OCI-LY7 (cell line): Measurements from ENCODE around the gene AURKAIP1. TPM values are rescaled to one million over a fixed set of nuclear protein-coding genes. Genes with fewer than 3 reads are reported as not detected.

Experiments used
- BruUV-seq: library from RNA; stranded (reverse); fragments of 400-500 nt; replicated peaks from 2 replicates; lab custom pipeline; 2021; lab: Mats Ljungman, UMichigan
- CTCF ChIA-PET: fragments of 300-600 bp; sonication (Branson Sonifier 250); formaldehyde crosslinking; loops from one replicate; lab custom pipeline; 2022; ENCODE audit warnings: antibody characterized with exemption; ENCODE audit not compliant: unreplicated experiment; lab: Charles Lee
- POLR2A ChIA-PET: fragments of 300-600 bp; sonication (Branson Sonifier 250); formaldehyde crosslinking; loops from one replicate; lab custom pipeline; 2022; ENCODE audit warnings: antibody characterized with exemption; lab: Charles Lee
- DNase-seq: peaks from one replicate; pipeline ENCODE4 v3.0.0-alpha.2; 2015; ENCODE audit warnings: low spot score
- H2AFZ ChIP-seq: fragments of 200-600 bp; sonication (generic), shearing (Covaris generic); 2 replicates; pipeline ENCODE4 v1.6.1; 2014; ENCODE audit warnings: mild to moderate bottlenecking, antibody characterized with exemption, low read length, moderate library complexity
- H3K27ac ChIP-seq: fragments of 200-600 bp; sonication (generic); 2 replicates; pipeline ENCODE4 v1.5.1; 2014; ENCODE audit warnings: mixed run types, low read depth, mild to moderate bottlenecking, moderate library complexity, low read length, inconsistent platforms; ENCODE audit not compliant: poor library complexity, severe bottlenecking
- H3K36me3 ChIP-seq: fragments of 200-600 bp; sonication (generic); 2 replicates; pipeline ENCODE4 v1.6.1; 2014; ENCODE audit warnings: mild to moderate bottlenecking, antibody characterized with exemption, low read length, moderate library complexity, mixed read lengths; ENCODE audit not compliant: insufficient read depth
- H3K4me1 ChIP-seq: fragments of 200-600 bp; sonication (generic); 2 replicates; pipeline ENCODE4 v1.5.1; 2014; ENCODE audit warnings: mild to moderate bottlenecking, low read length; ENCODE audit not compliant: insufficient read depth, poor library complexity, severe bottlenecking
- H3K4me2 ChIP-seq: fragments of 200-600 bp; sonication (generic); 2 replicates; pipeline ENCODE4 v1.6.1; 2014; ENCODE audit warnings: mild to moderate bottlenecking, low read length
- H3K4me3 ChIP-seq: fragments of 200-600 bp; sonication (generic); 2 replicates; pipeline ENCODE4 v1.5.1; 2014; ENCODE audit warnings: mild to moderate bottlenecking, low read depth, low read length; ENCODE audit not compliant: poor library complexity, severe bottlenecking
- H3K79me2 ChIP-seq: fragments of 200-600 bp; sonication (generic); 2 replicates; pipeline ENCODE4 v1.6.1; 2016; ENCODE audit warnings: low read depth, mild to moderate bottlenecking, low read length, moderate library complexity, mixed read lengths; ENCODE audit not compliant: insufficient read depth
- H3K9me2 ChIP-seq: fragments of 200-600 bp; sonication (generic); 2 replicates; pipeline ENCODE4 v1.6.1; 2016; ENCODE audit warnings: mild to moderate bottlenecking, low read length, mixed read lengths; ENCODE audit not compliant: insufficient read depth
- H3K9me3 ChIP-seq: fragments of 200-600 bp; sonication (generic); 2 replicates; pipeline ENCODE4 v1.6.1; 2014; ENCODE audit warnings: mild to moderate bottlenecking, mixed run types, low read length, mixed read lengths
- H4K20me1 ChIP-seq: fragments of 200-600 bp; sonication (generic); 2 replicates; pipeline ENCODE4 v1.6.1; 2014; ENCODE audit warnings: mild to moderate bottlenecking, antibody characterized with exemption, low read length, moderate library complexity, mixed read lengths; ENCODE audit not compliant: insufficient read depth
- EZH2phosphoT487 ChIP-seq: fragments of 200-600 bp; sonication (generic); IDR thresholded peaks from 2 replicates; pipeline ENCODE4 v1.6.1; 2018; ENCODE audit warnings: low read depth, borderline replicate concordance, mild to moderate bottlenecking, mixed run types, antibody characterized with exemption, low read length, moderate library complexity, mixed read lengths
- intact Hi-C: fragments of 100-400 bp; cut with micrococcal nuclease; formaldehyde crosslinking; loops from one replicate; pipeline ENCODE4 v1.10.0; 2022; ENCODE audit not compliant: unreplicated experiment
- total RNA-seq, 2 experiments: library from RNA; depleted of rRNA in 1 of 2; stranded (reverse); fragments of >200 nt in 1 of 2; shearing (Covaris generic) in 1 of 2; gene quantifications; 2 replicates each; pipeline ENCODE4 v1.2.3, GENCODE V29; 2014 to 2022
- TF ChIP-seq, protein P1 (sequence below): fragments of 200-600 bp; sonication (generic); conservative IDR thresholded peaks from 2 replicates; pipeline ENCODE4 v1.5.1; 2014; ENCODE audit warnings: mild to moderate bottlenecking, antibody characterized with exemption, low read length, moderate library complexity, mixed read lengths

Gene AURKAIP1
- total RNA-seq, 2 experiments from 2014 or later = 163 to 172 TPM

DNA sequence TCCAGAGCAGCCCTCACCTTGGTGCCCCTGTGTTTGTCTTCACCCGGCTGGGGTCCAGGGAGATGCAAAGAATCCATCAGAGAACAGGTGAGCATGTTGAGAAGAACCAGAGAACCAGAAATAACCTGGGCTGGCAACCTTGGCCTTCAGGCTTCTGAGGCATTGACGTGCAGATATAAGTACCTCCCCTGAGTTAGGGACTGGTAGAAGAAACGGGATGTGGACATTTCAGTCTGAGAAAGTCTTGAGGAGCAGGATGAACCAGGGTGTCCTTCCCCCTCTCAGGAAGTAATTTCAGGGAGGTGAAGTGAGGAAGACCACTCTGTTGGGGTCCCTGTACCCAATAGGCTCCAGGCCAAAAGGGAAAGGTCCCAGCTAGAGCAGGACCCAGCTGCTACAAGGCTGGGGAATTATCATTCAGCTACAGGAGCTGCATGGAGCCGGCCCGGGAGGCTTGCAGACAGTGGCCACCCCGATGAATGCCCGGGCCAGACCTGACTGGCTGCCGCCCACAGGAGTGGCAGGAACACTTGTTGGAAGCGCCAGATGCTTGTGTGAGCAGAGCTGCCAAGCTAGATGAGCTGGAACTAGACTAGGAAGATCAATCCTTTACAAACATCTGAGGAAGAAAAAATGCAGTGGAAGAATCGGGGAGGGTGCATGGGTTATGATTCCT lies 1.7 kb upstream of the AURKAIP1 start:
- POLR2A ChIA-PET = interaction anchor here (0.5 to 0.6 kb wide), 2 partner anchors 121 to 736 kb away, joined by 3 read pairs; no protein-coding TSS in a partner anchor
- no peak for DNase-seq
- no TSS peak for BruUV-seq
- H3K79me2 ChIP-seq = peaks cover 22% of the 10 kb centered on the region
- H3K27ac ChIP-seq = peak overlapping the region; percentile 75
- no peaks in the 10 kb centered on the region for H3K9me2 ChIP-seq
- no peak overlapping the region for H2AFZ ChIP-seq
- CTCF ChIA-PET = no interaction called here
- peaks cover 34% of the 10 kb centered on the region for H3K4me1 ChIP-seq
- no peak for TF ChIP-seq EZH2phosphoT487
- TF ChIP-seq, protein P1, sequence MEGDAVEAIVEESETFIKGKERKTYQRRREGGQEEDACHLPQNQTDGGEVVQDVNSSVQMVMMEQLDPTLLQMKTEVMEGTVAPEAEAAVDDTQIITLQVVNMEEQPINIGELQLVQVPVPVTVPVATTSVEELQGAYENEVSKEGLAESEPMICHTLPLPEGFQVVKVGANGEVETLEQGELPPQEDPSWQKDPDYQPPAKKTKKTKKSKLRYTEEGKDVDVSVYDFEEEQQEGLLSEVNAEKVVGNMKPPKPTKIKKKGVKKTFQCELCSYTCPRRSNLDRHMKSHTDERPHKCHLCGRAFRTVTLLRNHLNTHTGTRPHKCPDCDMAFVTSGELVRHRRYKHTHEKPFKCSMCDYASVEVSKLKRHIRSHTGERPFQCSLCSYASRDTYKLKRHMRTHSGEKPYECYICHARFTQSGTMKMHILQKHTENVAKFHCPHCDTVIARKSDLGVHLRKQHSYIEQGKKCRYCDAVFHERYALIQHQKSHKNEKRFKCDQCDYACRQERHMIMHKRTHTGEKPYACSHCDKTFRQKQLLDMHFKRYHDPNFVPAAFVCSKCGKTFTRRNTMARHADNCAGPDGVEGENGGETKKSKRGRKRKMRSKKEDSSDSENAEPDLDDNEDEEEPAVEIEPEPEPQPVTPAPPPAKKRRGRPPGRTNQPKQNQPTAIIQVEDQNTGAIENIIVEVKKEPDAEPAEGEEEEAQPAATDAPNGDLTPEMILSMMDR = no peak
- intact Hi-C loops = no loop called here
- H3K4me3 ChIP-seq = peak overlapping the region; percentile 99
- no peaks in the 10 kb centered on the region for H4K20me1 ChIP-seq
- H3K36me3 ChIP-seq = peaks cover 50% of the 10 kb centered on the region
- H3K9me3 ChIP-seq = no peaks in the 10 kb centered on the region
- peak overlapping the region; percentile 64 for H3K4me2 ChIP-seq

DNA sequence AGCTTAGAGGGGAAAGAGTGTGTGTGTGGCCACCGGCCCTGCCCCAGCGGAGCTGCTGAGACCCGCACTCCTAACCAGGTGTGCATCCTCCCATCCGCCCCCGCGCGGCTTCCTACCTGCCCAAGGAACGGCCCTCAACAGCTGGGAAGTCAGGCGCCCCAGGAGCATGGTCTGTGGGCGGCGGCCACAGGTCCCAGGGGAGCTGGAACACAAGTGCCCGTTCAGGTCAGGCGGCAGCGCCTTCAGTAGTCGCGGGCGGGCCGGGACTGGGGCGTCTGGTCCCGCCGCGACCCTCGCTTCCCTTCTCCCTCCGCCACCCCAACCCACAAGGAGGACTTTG lies 448 bp downstream of the AURKAIP1 start:
- peak overlapping the region; percentile 94 for H3K4me2 ChIP-seq
- H2AFZ ChIP-seq = peak overlapping the region; percentile 50; the same call in 1 of the 2 replicates
- H3K79me2 ChIP-seq = peaks cover 20% of the 10 kb centered on the region
- ChIA-PET CTCF (no interaction called here), POLR2A (no interaction called here)
- TF ChIP-seq, protein P1 = no peak
- no peaks in the 10 kb centered on the region for H3K9me2 ChIP-seq
- H3K4me1 ChIP-seq = peaks cover 38% of the 10 kb centered on the region
- BruUV-seq = no TSS peak
- no peaks in the 10 kb centered on the region for H4K20me1 ChIP-seq
- peak; percentile 46 for DNase-seq
- peak overlapping the region; percentile 99 for H3K4me3 ChIP-seq
- H3K27ac ChIP-seq = peak overlapping the region; percentile 75
- no peaks in the 10 kb centered on the region for H3K9me3 ChIP-seq
- peaks cover 47% of the 10 kb centered on the region for H3K36me3 ChIP-seq
- intact Hi-C loops = loop anchor here (2.0 kb wide), 1 partner anchor 50 kb away; the partner anchor contains the start of genes CPTP and INTS11
